Measurements from ENCODE around the gene MTA3. TPM values are rescaled to one million over a fixed set of nuclear protein-coding genes. Genes with fewer than 3 reads are reported as not detected.

The MTA3 gene
- total and polyA plus RNA-seq, 2 of the 8 experiments (the other 6 are each of a cell fraction or from before 2014, with no cell fraction given) = 125 to 184 TPM

DNA sequence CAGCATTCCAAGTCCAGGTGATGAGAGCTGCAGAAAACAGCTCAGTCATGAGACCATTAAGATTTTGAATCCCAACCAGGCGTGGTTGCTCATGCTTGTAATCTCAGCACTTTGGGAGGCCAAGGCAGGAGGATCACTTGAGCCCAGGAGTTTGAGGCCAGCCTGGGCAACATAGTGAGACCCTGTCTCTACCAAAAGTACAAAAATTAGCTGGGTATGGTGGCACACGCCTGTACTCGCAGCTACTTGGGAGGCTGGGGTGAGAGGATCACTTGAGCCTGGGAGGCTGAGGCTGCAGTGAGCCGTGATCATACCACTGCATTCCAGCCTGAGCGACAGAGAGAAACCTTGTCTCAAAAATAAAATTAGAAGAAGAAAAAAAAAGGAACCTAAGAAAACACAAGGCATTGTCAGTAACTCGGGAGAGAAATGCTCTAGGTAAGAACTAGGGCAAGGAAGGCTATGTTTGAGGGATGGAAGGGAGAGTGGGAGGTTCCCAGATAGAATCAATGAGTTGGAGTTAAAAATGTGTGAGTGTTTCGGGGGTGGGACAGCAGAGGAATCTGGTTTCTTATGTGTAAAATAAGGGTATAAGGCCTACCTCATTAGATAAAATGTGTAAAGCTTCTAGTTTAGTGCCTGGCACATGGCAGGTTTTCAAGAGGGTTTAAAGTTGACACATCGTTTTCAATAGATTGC, 23.3 kb upstream of the MTA3 start:
- H3K4me3 ChIP-seq (ENCODE audit: extremely low read depth in 1 of 4, insufficient read depth in 2 of 4, low read depth in 3 of 4, low read length in 4 of 4) = peak overlapping the region in 1 of 4 experiments; percentile 36; a peak in 2 of 8 replicates
- H3K79me1 ChIP-seq (ENCODE audit: low read depth, low read length) = no peaks in the 10 kb centered on the region; the same call in 1 of the 2 replicates
- ChIA-PET CTCF (ENCODE audit: partially characterized antibody) (interaction anchor here (0.7 to 1.0 kb wide), 3 partner anchors 10 to 32 kb away, joined by 3 to 4 read pairs (median 3); no protein-coding TSS in a partner anchor), POLR2A (ENCODE audit: partially characterized antibody) (interaction anchor here (0.6 to 2.1 kb wide), 12 partner anchors 9 to 130 kb away, joined by 3 to 9 read pairs (median 5); no protein-coding TSS in a partner anchor)
- DNase-seq (ENCODE audit: low read depth in 1 of 2, low spot score in 2 of 2) = no peak
- H2BK15ac ChIP-seq (ENCODE audit: low read length) = no peak overlapping the region
- H2BK20ac ChIP-seq (ENCODE audit: low read length) = peak overlapping the region; percentile 27
- peaks cover 4 to 25% (median 14%) of the 10 kb centered on the region in 4 experiments for H3K4me1 ChIP-seq (replicated peaks in 1 of 4; ENCODE audit: control insufficient read depth in 3 of 4, insufficient read depth in 4 of 4, low read length in 3 of 4)
- peak overlapping the region; percentile 69; the same call in 1 of the 2 replicates for H3K27ac ChIP-seq (ENCODE audit: low read depth, low read length)
- 53% methylated on average over 8 of the region's 8 CpGs; no CpG with 5 or more reads in 1 of the 2 experiments for WGBS, 2 experiments (ENCODE audit: extremely low coverage in 1 of 2, insufficient coverage in 1 of 2, insufficient read length in 1 of 2, insufficient replicate concordance in 2 of 2, low coverage in 1 of 2, low lambda C conversion rate in 2 of 2, missing lambda C conversion rate in 1 of 2)
- peak overlapping the region; percentile 73; the same call in 1 of the 2 replicates for H2BK5ac ChIP-seq (ENCODE audit: low read depth, low read length)
- H4K5ac ChIP-seq (ENCODE audit: insufficient read length, low read depth, low read length) = peak overlapping the region; percentile 96
- peak overlapping the region; percentile 82; the same call in 1 of the 2 replicates for H2AK5ac ChIP-seq (ENCODE audit: low read depth, low read length)
- no peak overlapping the region; a peak in 2 of 7 replicates for H3K9ac ChIP-seq (replicated peaks in 1 of 4; ENCODE audit: extremely low read depth in 1 of 4, low read depth in 3 of 4, low read length in 3 of 4)
- H2BK120ac ChIP-seq (replicated peaks; ENCODE audit: low read depth, low read length) = peak overlapping the region; percentile 94
- no peaks in the 10 kb centered on the region for H3K36me3 ChIP-seq (ENCODE audit: control insufficient read depth in 2 of 4, insufficient read depth in 4 of 4, low read length in 3 of 4)
- H2BK12ac ChIP-seq (ENCODE audit: low read depth, low read length) = peak overlapping the region; percentile 30; the same call in 1 of the 2 replicates
- no peak overlapping the region for H3K23ac ChIP-seq (ENCODE audit: insufficient read length)
- no peaks in the 10 kb centered on the region for H4K20me1 ChIP-seq (replicated peaks in 1 of 2; ENCODE audit: control insufficient read depth in 1 of 2, insufficient read depth in 2 of 2, low read length in 2 of 2)
- H4K91ac ChIP-seq (replicated peaks; ENCODE audit: insufficient read length, low read length) = peak overlapping the region; percentile 78
- peak overlapping the region; percentile 73 for H3K56ac ChIP-seq (replicated peaks; ENCODE audit: insufficient read length, low read depth, low read length)
- H3K14ac ChIP-seq (ENCODE audit: insufficient read length) = no peak overlapping the region
- TF ChIP-seq KDM1A (IDR thresholded peaks at IDR 0.05; ENCODE audit: borderline replicate concordance, low read length) (peak; percentile 80), PHF8 (conservative IDR thresholded peaks at IDR 0.05; ENCODE audit: low read depth, low read length) (no peak), BACH1 (IDR thresholded peaks at IDR 0.05; ENCODE audit: low read length) (no peak)
- no peak for FAIRE-seq
- H3K79me2 ChIP-seq (ENCODE audit: control insufficient read depth in 1 of 2, insufficient read depth in 2 of 2, low read length in 2 of 2) = no peaks in the 10 kb centered on the region; a peak in 1 of 4 replicates
- peak overlapping the region; percentile 46 to 47; a peak in 3 of 4 replicates for H3K4me2 ChIP-seq (ENCODE audit: insufficient read depth in 1 of 2, low read depth in 2 of 2, low read length in 2 of 2)
- peak overlapping the region; percentile 95 for H3K18ac ChIP-seq (ENCODE audit: extremely low read depth, low read length)
- H3K4ac ChIP-seq (replicated peaks; ENCODE audit: insufficient read length, low read depth, low read length) = peak overlapping the region; percentile 88
- peaks cover 2% of the 10 kb centered on the region; the same call in 1 of the 2 replicates for H3K23me2 ChIP-seq (ENCODE audit: low read depth, low read length)
- H2AFZ ChIP-seq (ENCODE audit: low read length) = no peak overlapping the region
- no peak overlapping the region for H4K8ac ChIP-seq (ENCODE audit: extremely low read depth, insufficient read depth, low read length)
- H3K27me3 ChIP-seq (replicated peaks in 1 of 4; ENCODE audit: control insufficient read depth in 3 of 4, extremely low read depth in 1 of 4, insufficient read depth in 3 of 4, low read length in 3 of 4) = no peaks in the 10 kb centered on the region
- H3K9me3 ChIP-seq (ENCODE audit: insufficient read depth in 2 of 2, low read depth in 1 of 2, low read length in 1 of 2) = no peaks in the 10 kb centered on the region

Data from H1 (cell line).